ENCODE measurements around the gene ATP10B.

The ATP10B gene

GRCh38 chr5:160516696-160517530 lies 335.1 kb downstream of the ATP10B start:
- in situ Hi-C loops (cut with MboI; ENCODE audit: low sequenced_read_pairs): no loop called here

GRCh38 chr5:160514866-160515265 lies 337.1 kb downstream of the ATP10B start:
- in situ Hi-C loops (cut with MboI; ENCODE audit: low sequenced_read_pairs): no loop called here

- in situ Hi-C loops (cut with MboI; ENCODE audit: low sequenced_read_pairs): no loop called here
Observed at GRCh38 chr5:160514191-160514590, 337.8 kb downstream of the ATP10B start.

- in situ Hi-C loops (cut with MboI; ENCODE audit: low sequenced_read_pairs): no loop called here
Observed at GRCh38 chr5:160513485-160513884, 338.5 kb downstream of the ATP10B start.
